Sigmoid colon (tissue), 7 donors: ENCODE results near the gene MPO. TPM values are rescaled to one million over a fixed set of nuclear protein-coding genes. Genes with fewer than 3 reads are reported as not detected.
A peak's percentile ranks its signal among the peaks of the same experiment; 100 is the strongest.

Experiments used
- DNase-seq: peaks from one replicate; pipeline ENCODE4 v3.0.0-alpha.2; 2019
- H3K27ac ChIP-seq, 4 donors: fragments of 200-600 bp; sonication (generic); one replicate each; pipeline ENCODE4 v1.5.1; 2016 to 2019; ENCODE audit warnings: mild to moderate bottlenecking in 1 of 4
- H3K27me3 ChIP-seq, 3 donors: fragments of 200-600 bp; sonication (generic); one replicate each; pipeline ENCODE4 v1.5.1; 2019; ENCODE audit warnings: mild to moderate bottlenecking in 1 of 3
- H3K36me3 ChIP-seq, 4 donors: fragments of 200-600 bp; sonication (generic); one replicate each; pipeline ENCODE4 v1.5.1; 2016 to 2019
- H3K4me1 ChIP-seq, 4 donors: fragments of 200-600 bp; sonication (generic); one replicate each; pipeline ENCODE4 v1.5.1; 2017 to 2019
- H3K4me3 ChIP-seq, 4 donors: fragments of 200-600 bp; sonication (generic); one replicate each; pipeline ENCODE4 v1.5.1; 2017 to 2019; ENCODE audit warnings: mild to moderate bottlenecking in 2 of 4, moderate library complexity in 1 of 4
- H3K9me3 ChIP-seq, 4 donors: fragments of 200-600 bp in 3 of 4; sonication (generic) in 3 of 4; one replicate each; pipeline versions ENCODE4 v1.5.1 to v1.6.1; 2013 to 2019
- EP300 ChIP-seq, 4 donors: sonication (generic); formaldehyde crosslinking; IDR thresholded peaks; one replicate each; pipeline ENCODE4 v1.6.1; 2017; ENCODE audit warnings: antibody characterized with exemption in 4 of 4
- POLR2A ChIP-seq, 2 donors: fragments of 450-650 bp; IDR thresholded peaks; one replicate each; pipeline ENCODE4 v1.6.1; 2016; ENCODE audit warnings: antibody characterized with exemption in 2 of 2, mild to moderate bottlenecking in 2 of 2, moderate library complexity in 2 of 2
- POLR2AphosphoS5 ChIP-seq, 4 donors: sonication (generic); formaldehyde crosslinking; IDR thresholded peaks; one replicate each; pipeline ENCODE4 v1.6.1; 2017; ENCODE audit warnings: antibody characterized with exemption in 4 of 4
- WGBS, 2 donors: extraction: QIAGEN DNeasy Blood & Tissue Kit; methylation state at CpG; one replicate each; pipeline ENCODE4 v1.1.7; 2013; 5-methylcytosine and 5-hydroxymethylcytosine counted together
- intact Hi-C: fragments of 100-400 bp; cut with DNase I; formaldehyde crosslinking; loops from one replicate; pipeline ENCODE4 v1.15.1; 2023
- polyA plus RNA-seq, 3 donors: library from polyadenylated mRNA; stranded (reverse); fragments of 200-250 nt; gene quantifications; one replicate each; pipeline ENCODE4 v1.2.3, GENCODE V29; 2013
- total RNA-seq, 4 donors: library from RNA; depleted of rRNA; stranded (reverse); fragments of >200 nt; gene quantifications; one replicate each; pipeline ENCODE4 v1.1.0, GENCODE V29; 2016
- TF ChIP-seq, protein P1 (sequence below), 4 experiments: fragments of 450-650 bp in 3 of 4; fragments of 200-600 bp in 1 of 4; IDR thresholded peaks; one replicate each; pipeline ENCODE4 v1.5.1; 2016 to 2019; ENCODE audit warnings: antibody characterized with exemption in 4 of 4, mild to moderate bottlenecking in 3 of 4, moderate library complexity in 2 of 4
- donor health status: healthy with polysubstance abuse.
- donor health status: Bipolar disorder and iron deficiency.
- donor health status: healthy.

The MPO gene
- total and polyA plus RNA-seq, 7 donors = 0.36 to 0.44 TPM; not detected in 5

DNA sequence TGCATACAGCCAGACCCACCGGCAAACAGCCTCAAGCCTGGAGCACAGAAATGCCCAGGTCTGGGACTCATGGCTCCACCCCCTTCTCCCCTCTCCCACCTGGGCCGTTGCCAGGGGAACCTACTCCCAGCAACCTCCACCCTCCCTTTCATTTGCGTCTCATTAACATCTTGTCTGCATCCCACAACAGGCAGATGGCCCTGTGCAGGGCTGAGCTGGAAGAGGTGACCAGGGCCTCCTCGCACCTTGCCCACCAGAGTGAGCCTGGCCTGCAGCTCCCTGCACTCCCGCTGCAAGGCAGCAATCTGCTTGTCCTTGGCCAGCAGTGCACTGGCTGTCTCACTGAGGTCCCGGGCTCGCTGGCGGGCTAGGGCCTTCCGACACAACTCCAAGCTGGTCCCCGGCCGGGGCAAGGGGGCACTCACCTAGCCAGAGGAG is 44.6 kb upstream of the MPO start:
- Histone ChIP-seq H3K27ac (no peak overlapping the region), H3K4me3 (peak overlapping the region; percentile 60 to 94 (median 73)), H3K36me3 (peaks cover 0 to 8% (median 0%) of the 10 kb centered on the region in 4 donors), H3K27me3 (peaks cover 0 to 6% (median 0%) of the 10 kb centered on the region in 3 donors), H3K4me1 (peaks cover 0 to 26% (median 22%) of the 10 kb centered on the region in 4 donors), H3K9me3 (no peaks in the 10 kb centered on the region)
- no peak for DNase-seq
- 74 to 83% methylated on average over 11 of the region's 11 CpGs for WGBS, 2 donors
- intact Hi-C loops = loop anchor here (2.0 kb wide), 1 partner anchor 27 kb away; the partner anchor contains the start of gene SUPT4H1
- TF ChIP-seq POLR2AphosphoS5 (IDR thresholded peaks at IDR 0.05) (no peak), POLR2A (IDR thresholded peaks at IDR 0.05) (no peak), EP300 (IDR thresholded peaks at IDR 0.05) (no peak)
- TF ChIP-seq, protein P1, sequence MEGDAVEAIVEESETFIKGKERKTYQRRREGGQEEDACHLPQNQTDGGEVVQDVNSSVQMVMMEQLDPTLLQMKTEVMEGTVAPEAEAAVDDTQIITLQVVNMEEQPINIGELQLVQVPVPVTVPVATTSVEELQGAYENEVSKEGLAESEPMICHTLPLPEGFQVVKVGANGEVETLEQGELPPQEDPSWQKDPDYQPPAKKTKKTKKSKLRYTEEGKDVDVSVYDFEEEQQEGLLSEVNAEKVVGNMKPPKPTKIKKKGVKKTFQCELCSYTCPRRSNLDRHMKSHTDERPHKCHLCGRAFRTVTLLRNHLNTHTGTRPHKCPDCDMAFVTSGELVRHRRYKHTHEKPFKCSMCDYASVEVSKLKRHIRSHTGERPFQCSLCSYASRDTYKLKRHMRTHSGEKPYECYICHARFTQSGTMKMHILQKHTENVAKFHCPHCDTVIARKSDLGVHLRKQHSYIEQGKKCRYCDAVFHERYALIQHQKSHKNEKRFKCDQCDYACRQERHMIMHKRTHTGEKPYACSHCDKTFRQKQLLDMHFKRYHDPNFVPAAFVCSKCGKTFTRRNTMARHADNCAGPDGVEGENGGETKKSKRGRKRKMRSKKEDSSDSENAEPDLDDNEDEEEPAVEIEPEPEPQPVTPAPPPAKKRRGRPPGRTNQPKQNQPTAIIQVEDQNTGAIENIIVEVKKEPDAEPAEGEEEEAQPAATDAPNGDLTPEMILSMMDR (IDR thresholded peaks at IDR 0.05) = no peak

DNA sequence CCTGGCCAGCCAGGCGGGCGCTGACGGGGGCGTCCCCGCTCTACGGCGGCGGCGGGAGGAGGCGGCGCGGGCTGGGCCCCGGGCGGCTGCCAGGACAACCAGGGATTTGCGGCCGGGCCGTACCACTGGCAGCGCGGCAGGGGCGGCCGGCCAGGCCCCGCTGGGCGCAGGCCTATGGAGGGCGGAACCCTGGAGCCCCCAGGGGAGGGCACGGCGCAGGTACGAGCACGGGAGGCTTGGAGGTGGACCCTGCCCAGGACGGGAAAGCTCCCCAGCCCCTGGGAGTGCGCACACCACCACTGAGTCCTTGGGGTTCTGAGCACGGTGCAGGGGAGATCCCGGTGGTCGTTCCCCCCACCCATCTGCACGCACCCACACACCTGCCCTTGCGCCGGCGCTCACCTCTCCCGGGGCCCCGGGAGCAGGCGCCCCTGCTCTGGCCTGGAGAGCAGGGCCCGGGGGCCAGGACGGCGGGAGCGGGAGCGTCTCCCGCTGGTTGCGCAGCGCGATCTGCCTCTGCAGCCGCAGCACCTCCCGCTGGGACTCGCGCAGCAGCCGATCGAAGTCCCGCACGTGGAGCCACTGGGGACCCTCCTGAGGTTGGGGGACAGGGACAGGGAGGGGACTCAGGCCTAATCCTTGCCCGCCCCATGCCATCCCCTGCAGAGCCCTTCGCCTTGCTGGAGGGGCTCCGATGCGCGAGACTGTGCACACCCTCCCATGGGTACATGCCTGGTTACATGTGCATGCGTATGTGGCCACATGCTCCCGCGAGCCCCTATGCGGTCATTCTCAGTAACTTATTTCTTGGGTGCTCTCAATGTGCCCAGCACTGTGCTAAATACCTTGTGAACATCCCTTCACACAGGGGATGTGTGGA is 43.9 kb upstream of the MPO start:
- H3K27ac ChIP-seq = peak overlapping the region; percentile 65 to 80 (median 75)
- H3K4me3 ChIP-seq = peak overlapping the region; percentile 60 to 94 (median 73)
- no peak for TF ChIP-seq POLR2A (IDR thresholded peaks at IDR 0.05)
- TF ChIP-seq, protein P1 (IDR thresholded peaks at IDR 0.05) = no peak
- no peak for TF ChIP-seq EP300 (IDR thresholded peaks at IDR 0.05)
- peak in 1 of 4 donors; percentile 51 for TF ChIP-seq POLR2AphosphoS5 (IDR thresholded peaks at IDR 0.05)
- H3K9me3 ChIP-seq = no peaks in the 10 kb centered on the region
- H3K36me3 ChIP-seq = peaks cover 0 to 8% (median 0%) of the 10 kb centered on the region in 4 donors
- H3K4me1 ChIP-seq = peaks cover 0 to 26% (median 22%) of the 10 kb centered on the region in 4 donors
- intact Hi-C loops = loop anchor here (2.0 to 5.0 kb wide), 4 partner anchors 28 to 188 kb away; partner anchors contain the start of genes MKS1, MTMR4, RNF43 and SUPT4H1
- peaks cover 0 to 6% (median 0%) of the 10 kb centered on the region in 3 donors for H3K27me3 ChIP-seq
- DNase-seq = no peak
- WGBS, 2 donors = 5 to 15% methylated on average over 66 of the region's 66 CpGs

DNA sequence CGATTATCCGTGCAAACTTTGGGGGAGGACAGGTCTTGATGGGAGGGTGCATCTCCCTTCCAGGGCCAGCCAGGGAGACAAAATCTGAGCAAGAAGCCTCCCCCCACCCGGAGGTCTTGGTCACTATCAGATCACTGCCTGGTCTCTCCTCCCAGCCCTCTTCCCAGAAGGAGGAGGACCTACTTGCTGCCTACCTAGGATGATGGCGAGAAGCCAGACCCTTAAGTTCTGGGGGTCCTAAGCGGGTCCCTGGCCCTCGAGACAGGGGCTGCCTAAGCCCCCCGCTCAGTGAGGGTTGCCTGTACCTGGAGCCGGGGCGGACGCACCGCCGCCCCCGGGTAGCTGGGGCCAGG is 43.3 kb upstream of the MPO start:
- peak overlapping the region; percentile 65 to 80 (median 75) for H3K27ac ChIP-seq
- H3K9me3 ChIP-seq = no peaks in the 10 kb centered on the region

DNA sequence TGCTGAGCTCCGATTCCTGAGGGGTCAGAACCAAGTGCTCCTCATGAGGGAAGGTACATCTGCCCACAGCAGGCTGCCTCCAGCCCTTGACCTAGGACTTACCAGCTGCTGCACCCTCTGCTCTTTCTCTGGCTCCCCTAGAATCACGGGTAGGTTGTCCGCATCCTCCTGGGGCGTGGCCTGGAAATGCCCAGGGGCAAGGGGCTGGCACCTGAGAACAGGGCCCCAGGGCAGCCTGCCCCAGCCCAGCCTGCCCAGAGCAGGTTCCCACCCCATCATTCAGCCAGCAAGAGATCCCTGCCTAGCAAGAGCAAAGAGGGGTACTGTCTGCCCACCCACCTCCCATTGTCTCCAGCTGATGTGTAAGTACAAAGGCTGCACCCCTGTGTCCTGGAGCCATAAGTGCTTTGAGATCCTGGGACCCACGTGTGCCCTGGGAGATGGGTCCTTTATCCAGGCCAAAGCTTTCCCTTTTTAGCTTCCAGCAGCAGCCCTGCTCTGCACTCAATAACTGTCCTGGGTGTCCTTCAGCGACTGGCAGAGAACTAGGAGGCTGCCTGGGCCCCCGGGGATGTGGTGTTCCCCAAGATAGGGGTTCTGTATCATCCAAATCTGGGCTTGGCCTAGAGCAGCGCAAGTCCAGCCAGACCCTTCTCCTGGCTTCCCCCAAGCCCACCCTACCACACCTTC is 42.8 kb upstream of the MPO start:
- peaks cover 0 to 8% (median 0%) of the 10 kb centered on the region in 4 donors for H3K36me3 ChIP-seq
- intact Hi-C loops = loop anchor here (2.0 to 5.0 kb wide), 4 partner anchors 29 to 189 kb away; partner anchors contain the start of genes MKS1, MTMR4, RNF43 and SUPT4H1
- H3K27ac ChIP-seq = peak overlapping the region; percentile 65 to 80 (median 75)
- 63 to 83% methylated on average over 8 of the region's 8 CpGs for WGBS, 2 donors
- H3K4me1 ChIP-seq = peaks cover 0 to 26% (median 22%) of the 10 kb centered on the region in 4 donors
- no peaks in the 10 kb centered on the region for H3K9me3 ChIP-seq
- H3K27me3 ChIP-seq = peaks cover 0 to 6% (median 0%) of the 10 kb centered on the region in 3 donors
- H3K4me3 ChIP-seq = peak overlapping the region; percentile 60 to 94 (median 73)
- no peak for TF ChIP-seq POLR2AphosphoS5 (IDR thresholded peaks at IDR 0.05)
- TF ChIP-seq, protein P1 (IDR thresholded peaks at IDR 0.05) = no peak
- no peak for TF ChIP-seq EP300 (IDR thresholded peaks at IDR 0.05)
- DNase-seq = no peak

More for the DNA sequence above, 43.3 kb upstream of the MPO start:
- TF ChIP-seq POLR2AphosphoS5 (IDR thresholded peaks at IDR 0.05) = no peak
- no peak for TF ChIP-seq EP300 (IDR thresholded peaks at IDR 0.05)
- TF ChIP-seq, protein P1 (IDR thresholded peaks at IDR 0.05) = no peak
- no peak for TF ChIP-seq POLR2A (IDR thresholded peaks at IDR 0.05)
- Histone ChIP-seq H3K4me3 (peak overlapping the region; percentile 60 to 94 (median 73)), H3K27me3 (peaks cover 0 to 6% (median 0%) of the 10 kb centered on the region in 3 donors), H3K4me1 (peaks cover 0 to 26% (median 22%) of the 10 kb centered on the region in 4 donors), H3K36me3 (peaks cover 0 to 8% (median 0%) of the 10 kb centered on the region in 4 donors)
- intact Hi-C loops = loop anchor here (2.0 to 5.0 kb wide), 4 partner anchors 29 to 188 kb away; partner anchors contain the start of genes MKS1, MTMR4, RNF43 and SUPT4H1
- no peak for DNase-seq
- WGBS, 2 donors = 11 to 33% methylated on average over 13 of the region's 13 CpGs
